ENCODE results near the gene ELMO1. TPM values are rescaled to one million over a fixed set of nuclear protein-coding genes. Genes with fewer than 3 reads are reported as not detected.

Gene ELMO1
- polyA plus RNA-seq, 1 experiment, result not detected

- no peak overlapping the region for H3K4me3 ChIP-seq (ENCODE audit: low read depth, low read length)
- no peak for DNase-seq (ENCODE audit: low read depth)
- no peak for TF ChIP-seq CTCF (IDR thresholded peaks at IDR 0.05; ENCODE audit: insufficient read depth, low read depth, low read length)
Observed at GRCh38 chr7:37107047-37107750, 341.5 kb downstream of the ELMO1 start.

DNA sequence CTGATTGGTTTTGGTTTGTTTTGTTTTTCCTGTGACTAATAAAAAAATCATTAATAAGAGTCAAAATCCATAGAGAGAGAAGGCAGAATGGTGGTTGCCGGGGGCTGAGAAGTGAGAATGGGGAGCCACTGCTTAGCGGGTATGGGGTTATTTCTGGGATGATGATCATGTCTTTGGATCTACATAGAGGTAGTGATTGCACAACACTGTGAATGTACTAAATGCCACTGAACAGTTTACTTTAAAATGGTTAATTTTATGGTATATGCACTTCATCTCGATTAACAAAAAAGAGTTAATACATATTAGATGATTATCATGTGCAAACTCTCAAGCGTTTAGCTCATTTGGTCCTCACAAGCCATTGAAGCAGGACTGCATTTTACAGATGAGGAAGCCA, 342.9 kb downstream of the ELMO1 start:
- no peak for TF ChIP-seq CTCF (IDR thresholded peaks at IDR 0.05; ENCODE audit: insufficient read depth, low read depth, low read length)
- no peak overlapping the region for H3K4me3 ChIP-seq (ENCODE audit: low read depth, low read length)
- no peak for DNase-seq (ENCODE audit: low read depth)
- no peaks in the 10 kb centered on the region for H3K27me3 ChIP-seq (ENCODE audit: control insufficient read depth, insufficient read depth, low read length)
- ChIA-PET POLR2A (no interaction called here), CTCF (interaction anchor here (1.2 kb wide), 1 partner anchor 37 kb away, joined by 3 read pairs; no protein-coding TSS in a partner anchor)
- H3K36me3 ChIP-seq (ENCODE audit: control insufficient read depth, insufficient read depth, low read length), result no peaks in the 10 kb centered on the region

More at GRCh38 chr7:37107047-37107750, 341.5 kb downstream of the ELMO1 start:
- POLR2A ChIA-PET, result interaction anchor here (0.6 kb wide), 1 partner anchor 442 kb away, joined by 7 read pairs; no protein-coding TSS in a partner anchor
- CTCF ChIA-PET, result no interaction called here
- H3K27me3 ChIP-seq (ENCODE audit: control insufficient read depth, insufficient read depth, low read length), result no peaks in the 10 kb centered on the region
- no peaks in the 10 kb centered on the region for H3K36me3 ChIP-seq (ENCODE audit: control insufficient read depth, insufficient read depth, low read length)

GRCh38 chr7:37104822-37105518, 343.7 kb downstream of the ELMO1 start:
- ChIA-PET POLR2A (no interaction called here), CTCF (interaction anchor here (1.2 kb wide), 1 partner anchor 36 kb away, joined by 3 read pairs; no protein-coding TSS in a partner anchor)
- no peak for DNase-seq (ENCODE audit: low read depth)
- H3K36me3 ChIP-seq (ENCODE audit: control insufficient read depth, insufficient read depth, low read length), result no peaks in the 10 kb centered on the region
- H3K4me3 ChIP-seq (ENCODE audit: low read depth, low read length), result no peak overlapping the region
- TF ChIP-seq CTCF (IDR thresholded peaks at IDR 0.05; ENCODE audit: insufficient read depth, low read depth, low read length), result no peak
- H3K27me3 ChIP-seq (ENCODE audit: control insufficient read depth, insufficient read depth, low read length), result no peaks in the 10 kb centered on the region

GRCh38 chr7:37102518-37103137, 346.0 kb downstream of the ELMO1 start:
- no peak for TF ChIP-seq CTCF (IDR thresholded peaks at IDR 0.05; ENCODE audit: insufficient read depth, low read depth, low read length)
- POLR2A ChIA-PET, result no interaction called here
- CTCF ChIA-PET, result no interaction called here
- DNase-seq (ENCODE audit: low read depth), result no peak
- H3K27me3 ChIP-seq (ENCODE audit: control insufficient read depth, insufficient read depth, low read length), result no peaks in the 10 kb centered on the region
- H3K4me3 ChIP-seq (ENCODE audit: low read depth, low read length), result no peak overlapping the region
- no peaks in the 10 kb centered on the region for H3K36me3 ChIP-seq (ENCODE audit: control insufficient read depth, insufficient read depth, low read length)

DNA sequence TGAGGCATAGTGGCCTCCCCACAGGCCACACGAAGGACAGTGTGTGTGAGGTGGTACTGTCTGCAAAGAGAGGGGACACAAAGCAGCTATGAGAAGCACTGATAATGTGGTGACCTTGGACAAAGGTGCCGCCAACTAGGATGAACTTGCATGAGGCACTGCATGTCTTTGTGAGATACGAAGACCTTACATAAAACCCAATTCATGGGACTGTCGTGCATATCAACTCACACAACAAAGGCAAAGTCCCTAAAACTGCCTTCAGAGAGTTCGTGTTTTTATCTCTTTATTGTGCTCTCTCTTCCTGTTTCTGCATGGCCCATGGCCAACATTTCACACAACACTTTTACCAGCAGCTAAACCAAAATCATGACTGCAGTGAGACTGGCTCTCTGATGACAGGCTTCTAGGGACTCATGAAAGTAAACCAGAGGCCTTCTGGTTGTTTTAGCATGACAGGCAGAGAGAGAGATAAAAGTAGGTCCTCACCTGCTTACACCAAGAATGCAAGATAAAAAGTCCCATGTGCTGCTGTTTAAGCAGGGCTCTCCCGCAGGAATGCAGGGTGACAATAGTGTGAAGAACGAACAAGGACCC, 347.8 kb downstream of the ELMO1 start:
- ChIA-PET POLR2A (no interaction called here), CTCF (interaction anchor here (1.0 kb wide), 1 partner anchor 81 kb away, joined by 3 read pairs; no protein-coding TSS in a partner anchor)
- TF ChIP-seq CTCF (IDR thresholded peaks at IDR 0.05; ENCODE audit: insufficient read depth, low read depth, low read length), result no peak
- DNase-seq (ENCODE audit: low read depth), result no peak
- Histone ChIP-seq H3K36me3 (ENCODE audit: control insufficient read depth, insufficient read depth, low read length) (no peaks in the 10 kb centered on the region), H3K4me3 (ENCODE audit: low read depth, low read length) (no peak overlapping the region), H3K27me3 (ENCODE audit: control insufficient read depth, insufficient read depth, low read length) (no peaks in the 10 kb centered on the region)

Measured in BJ (cell line).